K562 (cell line): ENCODE results near the gene WASL. TPM values are rescaled to one million over a fixed set of nuclear protein-coding genes. Genes with fewer than 3 reads are reported as not detected.

Experiments used
- AFF1 ChIP-seq, 2 experiments: fragments of 450-650 bp; IDR thresholded peaks; 2 replicates each; pipeline ENCODE4 v1.6.1; 2018; ENCODE audit warnings: mild to moderate bottlenecking in 2 of 2, low read depth in 1 of 2; ENCODE audit not compliant: partially characterized antibody in 2 of 2
- HDAC1 ChIP-seq, 2 experiments: fragments of 450-650 bp; IDR thresholded peaks; 2 replicates each; pipeline ENCODE4 v1.6.1; 2016 to 2017; ENCODE audit warnings: inconsistent platforms in 1 of 2, mild to moderate bottlenecking in 1 of 2, moderate library complexity in 1 of 2
- PML ChIP-seq: IDR thresholded peaks from 2 replicates; pipeline ENCODE4 v1.6.1; 2012; ENCODE audit warnings: low read length, inconsistent platforms
- SMARCC2 ChIP-seq: fragments of 450-650 bp; IDR thresholded peaks from 2 replicates; pipeline ENCODE4 v1.6.1; 2017; ENCODE audit warnings: antibody characterized with exemption, moderate library complexity, mild to moderate bottlenecking, low read depth
- SOX6 ChIP-seq: fragments of 450-650 bp; IDR thresholded peaks from 2 replicates; pipeline ENCODE4 v1.6.1; 2014; ENCODE audit warnings: mild to moderate bottlenecking
- ZNF3 ChIP-seq: fragments of 250-450 bp; sonication (Bioruptor Pico); IDR thresholded peaks from 2 replicates; pipeline ENCODE4 v1.5.0; 2021; ENCODE audit warnings: mild to moderate bottlenecking, moderate library complexity
- polyA plus RNA-seq, 8 experiments: library from polyadenylated mRNA; depleted of rRNA in 4 of 8; stranded (reverse) in 5 of 8; unstranded in 3 of 8; fragments of >200 nt; fragmentation: Nextera tagmentation in 2 of 8; fragmentation: Illumina TruSeq in 1 of 8; extraction: Ambion mirVana in 2 of 8; extraction: Trizol in 1 of 8; gene quantifications; 2 replicates each; pipeline versions ENCODE4 v1.2.1 to v1.2.3, GENCODE V29; 2011 to 2014; ENCODE audit warnings: inconsistent platforms in 1 of 8, missing spikeins in 1 of 8
- total RNA-seq, 7 experiments: library from RNA; depleted of rRNA in 6 of 7; stranded (reverse); fragments of >200 nt in 6 of 7; fragmentation: Illumina TruSeq in 2 of 7; extraction: Trizol in 2 of 7; gene quantifications; 2 replicates each; pipeline versions ENCODE4 v1.2.1 to v1.2.3, GENCODE V29; 2011 to 2021; ENCODE audit warnings: low replicate concordance in 1 of 7

WASL gene
- total and polyA plus RNA-seq, 9 of the 15 experiments (the other 6 are each of a cell fraction or from before 2014, with no cell fraction given): 3.2 to 13.9 (median 8.3) TPM

- 0 out of 4 replicates have a peak, but pooled peaks of 1 of the 2 experiments have one; percentile 67 for TF ChIP-seq HDAC1 (IDR thresholded peaks at IDR 0.05)
- TF ChIP-seq SOX6: no peak
- peak; percentile 77 to 92 for TF ChIP-seq AFF1 (IDR thresholded peaks at IDR 0.05; ENCODE audit: low read depth in 1 of 2, partially characterized antibody in 2 of 2)
- TF ChIP-seq ZNF3 (CRISPR knock-in tag): no peak
- peak; percentile 67 for TF ChIP-seq SMARCC2
- peak; percentile 15; the same call in 1 of the 2 replicates for TF ChIP-seq PML
- TF ChIP-seq, all 486 proteins: peak for 46
Observed at GRCh38 chr7:123749537-123749857, 694 bp upstream of the WASL start (continued).
